Fibroblast of mammary gland (primary cell): ENCODE results near the gene SLC5A4.
"Not testable (repeated sequence)": the region's sequence is repeated elsewhere in the genome, so short reads cannot be mapped to it uniquely, and the experiment has no call there.

Experiments
- DNase-seq: peaks from one replicate; pipeline ENCODE4 v3.0.0-alpha.2; 2010; ENCODE audit warnings: low read depth
- H3K4me3 ChIP-seq: 2 replicates; pipeline ENCODE4 v1.5.1; 2011; ENCODE audit warnings: low read depth, mild to moderate bottlenecking, low read length, moderate library complexity; ENCODE audit not compliant: control insufficient read depth
- TF ChIP-seq, protein P1 (sequence below): conservative IDR thresholded peaks from 2 replicates; pipeline ENCODE4 v1.5.1; 2011; ENCODE audit warnings: low read depth, low read length, inconsistent platforms; ENCODE audit not compliant: control insufficient read depth, insufficient read depth

Gene SLC5A4

DNA sequence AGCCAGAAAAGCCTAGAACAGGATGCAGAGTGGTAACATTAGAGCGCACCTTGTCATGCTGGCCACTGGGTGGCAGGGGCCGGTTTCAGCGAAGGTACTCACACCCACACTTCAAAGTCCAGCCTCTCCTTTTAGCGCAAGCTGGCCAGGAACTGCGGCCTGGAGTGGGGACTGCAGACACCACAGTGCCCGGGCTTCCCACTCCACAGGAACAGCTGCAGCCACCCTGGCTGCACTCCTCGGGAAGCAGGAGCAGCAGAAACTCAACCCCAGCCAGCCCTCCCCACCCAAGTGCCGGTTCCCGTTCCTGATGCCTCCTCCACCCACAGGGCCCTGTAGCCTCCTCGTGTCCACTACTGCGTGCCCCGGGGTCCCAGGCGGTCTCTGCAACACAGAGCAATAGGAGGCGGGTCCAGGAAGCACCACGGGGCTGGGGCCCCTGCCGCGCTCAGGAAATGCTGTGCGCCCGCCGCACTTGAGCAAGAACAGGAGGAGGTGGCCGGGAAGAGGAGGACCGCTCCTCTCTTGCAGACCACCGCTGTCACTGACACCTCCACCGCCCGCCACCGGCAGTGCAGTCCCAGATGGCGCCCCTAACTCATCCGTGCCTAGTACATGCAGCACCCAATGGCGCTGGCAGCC, 52.5 kb downstream of the SLC5A4 start:
- DNase-seq = peak; percentile 26
- no peak overlapping the region for H3K4me3 ChIP-seq
- TF ChIP-seq, protein P1, sequence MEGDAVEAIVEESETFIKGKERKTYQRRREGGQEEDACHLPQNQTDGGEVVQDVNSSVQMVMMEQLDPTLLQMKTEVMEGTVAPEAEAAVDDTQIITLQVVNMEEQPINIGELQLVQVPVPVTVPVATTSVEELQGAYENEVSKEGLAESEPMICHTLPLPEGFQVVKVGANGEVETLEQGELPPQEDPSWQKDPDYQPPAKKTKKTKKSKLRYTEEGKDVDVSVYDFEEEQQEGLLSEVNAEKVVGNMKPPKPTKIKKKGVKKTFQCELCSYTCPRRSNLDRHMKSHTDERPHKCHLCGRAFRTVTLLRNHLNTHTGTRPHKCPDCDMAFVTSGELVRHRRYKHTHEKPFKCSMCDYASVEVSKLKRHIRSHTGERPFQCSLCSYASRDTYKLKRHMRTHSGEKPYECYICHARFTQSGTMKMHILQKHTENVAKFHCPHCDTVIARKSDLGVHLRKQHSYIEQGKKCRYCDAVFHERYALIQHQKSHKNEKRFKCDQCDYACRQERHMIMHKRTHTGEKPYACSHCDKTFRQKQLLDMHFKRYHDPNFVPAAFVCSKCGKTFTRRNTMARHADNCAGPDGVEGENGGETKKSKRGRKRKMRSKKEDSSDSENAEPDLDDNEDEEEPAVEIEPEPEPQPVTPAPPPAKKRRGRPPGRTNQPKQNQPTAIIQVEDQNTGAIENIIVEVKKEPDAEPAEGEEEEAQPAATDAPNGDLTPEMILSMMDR = peak; percentile 50

DNA sequence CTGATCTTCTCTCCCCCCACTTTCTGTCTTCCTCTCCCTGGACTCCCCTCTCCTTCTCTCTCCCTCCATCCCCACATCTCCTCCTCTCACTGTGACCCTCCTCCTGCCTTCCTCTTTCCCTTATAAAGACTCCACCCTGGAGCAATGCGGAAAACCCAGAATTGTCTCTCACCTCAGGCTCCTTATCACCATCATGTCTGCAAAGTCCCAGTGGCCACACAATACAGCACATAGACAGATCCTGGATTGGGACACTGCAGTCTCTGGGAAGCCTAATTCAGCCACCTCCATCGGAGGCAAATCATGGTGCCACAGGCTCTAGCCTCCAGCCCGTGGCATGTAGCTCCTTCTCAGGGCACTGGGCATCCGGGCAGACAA, 53.0 kb downstream of the SLC5A4 start:
- TF ChIP-seq, protein P1 = no peak
- no peak overlapping the region for H3K4me3 ChIP-seq

DNA sequence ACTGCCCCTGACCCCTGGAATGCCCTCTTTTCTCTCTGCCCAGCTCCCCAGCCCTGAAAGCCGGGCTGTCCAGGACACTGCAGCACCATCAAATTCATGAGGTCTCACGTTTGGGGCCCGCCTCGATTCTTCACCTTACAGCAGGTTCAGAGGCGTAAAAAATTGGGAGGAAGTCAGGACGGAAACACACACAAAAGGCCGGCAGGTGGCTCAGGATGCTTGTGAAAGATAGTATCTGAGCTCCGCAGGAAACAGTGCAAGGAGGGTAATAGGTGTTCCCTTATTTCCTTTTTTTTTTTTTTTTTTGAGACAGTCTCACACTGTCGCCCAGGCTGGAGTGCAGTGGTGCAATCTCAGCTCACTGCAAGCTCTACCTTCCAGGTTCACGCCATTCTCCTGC, 54.4 kb downstream of the SLC5A4 start:
- TF ChIP-seq, protein P1 = no peak
- DNase-seq = no peak
- H3K4me3 ChIP-seq = no peak overlapping the region

More for the DNA sequence above, 53.0 kb downstream of the SLC5A4 start:
- DNase-seq = no peak

DNA sequence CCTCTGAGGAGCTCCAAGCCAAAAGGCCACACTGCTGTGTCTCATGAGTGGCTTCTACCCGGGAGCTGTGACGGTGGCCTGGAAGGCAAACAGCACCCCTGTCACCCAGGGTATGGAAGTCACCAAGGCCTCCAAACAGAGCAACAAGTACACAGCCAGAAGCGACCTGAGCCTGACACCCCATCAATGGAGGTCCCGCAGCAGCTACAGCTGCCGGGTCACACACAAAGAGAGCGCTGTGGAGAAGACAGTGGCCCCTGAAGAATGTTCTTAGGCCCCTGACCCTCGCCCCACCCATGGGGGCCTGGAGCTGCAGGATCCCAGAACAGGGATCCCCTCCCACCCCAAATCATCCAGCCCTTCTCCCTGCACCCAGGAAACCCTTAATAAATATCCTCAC, 55.2 kb downstream of the SLC5A4 start:
- TF ChIP-seq, protein P1 = no peak
- no peak overlapping the region for H3K4me3 ChIP-seq
- no peak for DNase-seq

DNA sequence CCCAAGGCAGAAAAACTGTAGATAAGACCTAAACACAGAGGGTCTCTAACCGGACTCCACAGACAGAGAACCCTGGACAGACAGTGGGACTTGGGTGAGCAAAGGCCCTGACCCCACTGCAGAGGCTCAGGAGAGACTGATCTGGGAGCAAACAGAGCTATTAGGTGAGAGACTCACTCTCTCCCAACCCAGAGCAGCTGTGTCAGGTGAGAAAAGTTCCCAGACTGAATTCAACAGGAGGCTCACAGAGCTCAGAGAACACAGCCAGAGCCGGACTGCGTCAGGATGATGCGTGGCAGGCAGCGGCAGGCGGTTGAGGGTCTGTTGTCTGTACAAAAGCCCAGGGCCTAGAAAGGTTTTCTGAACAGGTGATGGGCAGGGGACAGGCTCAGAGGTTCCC, 55.8 kb downstream of the SLC5A4 start:
- no peak for DNase-seq
- TF ChIP-seq, protein P1 = no peak
- no peak overlapping the region for H3K4me3 ChIP-seq

DNA sequence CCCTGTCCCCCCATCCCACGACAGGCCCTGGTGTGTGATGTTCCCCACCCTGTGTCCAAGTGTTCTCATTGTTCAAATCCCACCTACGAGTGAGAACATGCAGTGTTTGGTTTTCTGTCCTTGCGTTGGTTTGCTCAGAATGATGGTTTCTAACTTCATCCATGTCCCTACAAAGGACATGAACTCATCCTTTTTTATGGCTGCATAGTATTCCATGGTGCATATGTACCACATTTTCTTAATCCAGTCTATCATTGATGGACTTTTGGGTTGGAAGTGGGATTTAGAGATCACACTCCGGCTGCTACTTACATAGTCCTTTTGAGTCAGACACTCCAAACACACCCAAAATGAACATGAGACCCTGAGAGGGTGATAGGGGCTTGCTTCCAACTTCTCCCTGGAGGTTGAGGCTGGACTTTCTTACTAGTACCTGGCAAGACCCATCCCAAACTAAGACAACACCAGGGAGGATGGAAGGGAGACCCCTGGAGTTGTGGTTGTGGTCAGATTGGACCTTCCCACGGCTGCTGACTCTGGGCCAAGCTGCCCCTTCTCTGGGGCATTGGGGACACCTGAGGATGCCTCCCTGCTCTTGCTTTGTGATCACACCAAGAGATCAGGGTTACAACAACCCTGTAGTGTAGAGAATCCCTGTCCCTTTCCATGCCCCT, 57.5 kb downstream of the SLC5A4 start:
- DNase-seq, H3K4me3 ChIP-seq: not testable (repeated sequence)

DNA sequence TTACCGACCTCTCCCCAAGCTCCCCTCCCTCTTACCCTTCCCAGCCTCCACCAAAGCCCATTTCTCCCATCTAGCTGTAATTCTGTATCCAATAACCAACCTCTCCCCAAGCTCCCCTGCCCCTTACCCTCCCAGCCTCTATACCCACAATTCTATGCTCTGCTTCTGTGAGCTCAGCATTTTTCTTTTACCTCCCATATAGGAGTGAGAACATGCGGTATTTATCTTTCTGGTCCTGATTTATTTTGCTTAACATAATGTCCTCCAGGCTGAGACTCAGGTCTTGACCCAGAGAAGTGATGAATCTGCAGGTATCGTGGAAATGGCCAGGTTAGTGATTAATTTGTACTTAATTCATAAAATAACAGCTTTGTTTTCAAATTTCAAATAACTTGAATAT, 59.2 kb downstream of the SLC5A4 start:
- H3K4me3 ChIP-seq, DNase-seq: not testable (repeated sequence)

DNA sequence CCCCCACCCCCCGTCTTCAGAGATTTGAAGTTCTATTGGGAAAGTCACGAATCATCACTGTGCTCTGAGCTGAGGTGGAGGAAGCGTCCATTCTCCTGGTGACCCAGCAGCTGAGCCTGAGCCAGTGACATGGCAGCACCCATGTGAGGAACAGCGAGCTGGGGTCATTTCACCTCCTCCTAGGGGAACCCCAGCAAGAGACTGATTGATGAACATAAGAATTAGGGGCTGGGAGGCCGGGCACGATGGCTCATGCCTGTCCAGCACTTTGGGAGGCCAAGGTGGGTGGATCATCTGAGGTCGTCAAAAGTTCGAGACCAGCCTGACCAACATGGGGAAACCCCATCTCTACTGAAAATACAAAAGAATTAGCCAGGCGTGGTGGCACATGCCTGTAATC, 61.8 kb downstream of the SLC5A4 start:
- not testable (repeated sequence) for H3K4me3 ChIP-seq, DNase-seq

DNA sequence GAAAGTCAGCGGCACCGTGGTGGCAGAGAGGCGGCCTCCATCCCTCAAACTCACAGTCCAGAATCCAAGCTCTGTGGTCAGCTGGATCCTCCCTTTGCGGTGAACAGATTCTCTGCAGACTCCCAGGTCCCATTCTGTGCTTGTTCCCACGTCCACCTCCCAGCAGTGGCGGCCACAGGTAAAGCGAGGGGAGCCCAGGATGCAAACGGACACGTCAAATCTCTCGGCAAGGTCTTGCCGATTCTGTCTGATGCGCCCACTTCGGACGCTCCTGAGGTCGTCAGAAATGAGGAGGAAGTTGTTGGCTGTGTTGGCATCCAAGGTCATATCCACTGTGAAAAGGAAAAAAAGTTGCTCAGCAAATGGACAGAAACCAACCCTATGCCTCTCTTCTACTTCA, 64.1 kb downstream of the SLC5A4 start:
- H3K4me3 ChIP-seq, DNase-seq: not testable (repeated sequence)
